Measurements from ENCODE around the gene ENTR1. TPM values are rescaled to one million over a fixed set of nuclear protein-coding genes. Genes with fewer than 3 reads are reported as not detected.

Gene ENTR1
- total RNA-seq, 1 donor from 2014 or later: 101 TPM

- no peaks in the 10 kb centered on the region for H3K27me3 Mint-ChIP-seq
- intact Hi-C loops (cut with micrococcal nuclease): loop anchor here (1.0 to 5.0 kb wide), 11 partner anchors 21 to 403 kb away; partner anchors contain the start of genes GPSM1, INPP5E, QSOX2 and SEC16A
- no peak for TF ChIP-seq CTCF (IDR thresholded peaks at IDR 0.05)
- H3K9me3 Mint-ChIP-seq: no peaks in the 10 kb centered on the region
- H3K27ac Mint-ChIP-seq: no peak overlapping the region
- ATAC-seq (ENCODE audit: low read depth) (no peak), DNase-seq (no peak)
- H3K4me3 Mint-ChIP-seq: peak overlapping the region; percentile 28
- peaks cover 9% of the 10 kb centered on the region for H3K4me1 Mint-ChIP-seq
- H3K36me3 Mint-ChIP-seq (ENCODE audit: low read depth): peaks cover 20% of the 10 kb centered on the region
- ChIA-PET POLR2A (interaction anchor here (0.7 to 2.4 kb wide), 13 partner anchors 17 to 254 kb away, joined by 3 to 19 read pairs (median 5); partner anchors contain the start of genes ENTR1, PMPCA and SNAPC4), CTCF (interaction anchor here (1.0 to 1.7 kb wide), 4 partner anchors 27 to 53 kb away, joined by 3 to 8 read pairs (median 4); no protein-coding TSS in a partner anchor)
These were observed 46.3 kb downstream of the ENTR1 start for GRCh38 chr9:136363949-136364748.

- POLR2A ChIA-PET: interaction anchor here (0.6 to 2.4 kb wide), 24 partner anchors 9 to 456 kb away, joined by 3 to 19 read pairs (median 4); partner anchors contain the start of genes CAMSAP1, ENTR1, PMPCA and SNAPC4
- Mint-ChIP-seq H3K27ac (peak within 1 kb of the TSS; percentile 87), H3K4me1 (peaks cover 9% of the 10 kb centered on the region), H3K36me3 (ENCODE audit: low read depth) (peaks cover 20% of the 10 kb centered on the region), H3K9me3 (no peaks in the 10 kb centered on the region), H3K27me3 (no peaks in the 10 kb centered on the region), H3K4me3 (peak within 1 kb of the TSS; percentile 86)
- DNase-seq (peak; percentile 90), ATAC-seq (ENCODE audit: low read depth) (peak; percentile 92)
- intact Hi-C loops (cut with micrococcal nuclease): loop anchor here (1.0 to 5.0 kb wide), 11 partner anchors 21 to 402 kb away; partner anchors contain the start of genes GPSM1, INPP5E, QSOX2 and SEC16A
- CTCF ChIA-PET: interaction anchor here (0.9 to 1.7 kb wide), 6 partner anchors 28 to 241 kb away, joined by 3 to 8 read pairs (median 3); no protein-coding TSS in a partner anchor
- peak; percentile 84 for TF ChIP-seq CTCF (IDR thresholded peaks at IDR 0.05)
These were observed 47.1 kb downstream of the ENTR1 start, which contains the start of gene DNLZ for GRCh38 chr9:136363106-136363948. Gene DNLZ (minus strand): TSS chr9:136363744. CDS start chr9:136363714, 30 bp downstream.

- no peaks in the 10 kb centered on the region for H3K9me3 Mint-ChIP-seq
- peaks cover 20% of the 10 kb centered on the region for H3K36me3 Mint-ChIP-seq (ENCODE audit: low read depth)
- intact Hi-C loops (cut with micrococcal nuclease): loop anchor here (2.0 to 5.0 kb wide), 4 partner anchors 20 to 176 kb away; partner anchors contain the start of genes GPSM1 and INPP5E
- no peak for TF ChIP-seq CTCF (IDR thresholded peaks at IDR 0.05)
- ChIA-PET POLR2A (interaction anchor here (0.6 to 2.4 kb wide), 19 partner anchors 9 to 455 kb away, joined by 3 to 19 read pairs (median 5); partner anchors contain the start of genes CAMSAP1, ENTR1, PMPCA and SNAPC4), CTCF (interaction anchor here (0.9 to 1.7 kb wide), 3 partner anchors 39 to 240 kb away, joined by 3 to 8 read pairs (median 4); no protein-coding TSS in a partner anchor)
- ATAC-seq (ENCODE audit: low read depth) (no peak), DNase-seq (no peak)
- peak overlapping the region; percentile 30 for H3K27ac Mint-ChIP-seq
- H3K27me3 Mint-ChIP-seq: no peaks in the 10 kb centered on the region
- peaks cover 9% of the 10 kb centered on the region for H3K4me1 Mint-ChIP-seq
- no peak overlapping the region for H3K4me3 Mint-ChIP-seq
These were observed 48.0 kb downstream of the ENTR1 start for GRCh38 chr9:136362450-136362784.

DNA sequence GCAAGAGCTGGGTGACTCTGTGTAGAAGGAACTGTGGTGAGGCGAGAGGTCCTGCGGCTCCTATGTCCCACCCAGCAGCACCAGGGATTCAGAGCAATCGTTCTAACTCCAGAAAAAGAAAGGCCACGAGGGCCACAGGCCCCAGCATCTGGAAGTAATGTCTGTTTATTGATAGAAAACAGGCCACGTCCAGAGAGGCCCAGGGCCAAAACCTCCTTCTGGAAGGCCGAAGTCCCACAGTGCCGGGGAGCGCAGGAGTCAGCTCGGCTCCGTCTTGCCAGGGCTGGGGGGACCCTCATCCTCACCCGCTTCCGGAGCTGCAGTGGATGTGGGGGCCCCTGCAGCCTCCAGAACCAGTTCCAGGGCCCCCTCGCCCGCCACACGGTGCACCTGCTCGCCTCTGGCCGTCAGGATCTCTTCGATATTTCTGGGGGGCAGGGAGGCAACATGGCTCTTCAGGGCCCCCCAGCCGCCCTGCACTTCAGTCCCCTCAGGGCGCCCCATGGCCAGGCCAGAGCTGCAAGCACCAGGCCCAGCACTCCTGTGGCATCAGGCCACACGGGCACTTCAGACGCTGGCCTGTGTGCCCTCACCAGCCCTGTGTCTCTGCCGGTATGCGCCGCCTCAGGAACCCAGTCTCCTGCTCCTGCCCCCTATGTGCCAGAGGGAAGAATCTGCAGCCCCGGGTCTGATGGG lies 48.5 kb downstream of the ENTR1 start:
- Mint-ChIP-seq H3K9me3 (no peaks in the 10 kb centered on the region), H3K4me3 (no peak overlapping the region), H3K36me3 (ENCODE audit: low read depth) (peaks cover 20% of the 10 kb centered on the region), H3K27ac (peak overlapping the region; percentile 53), H3K27me3 (no peaks in the 10 kb centered on the region), H3K4me1 (peaks cover 9% of the 10 kb centered on the region)
- no peak for TF ChIP-seq CTCF (IDR thresholded peaks at IDR 0.05)
- CTCF ChIA-PET: no interaction called here
- intact Hi-C loops (cut with micrococcal nuclease): loop anchor here (2.0 to 5.0 kb wide), 4 partner anchors 19 to 177 kb away; partner anchors contain the start of genes GPSM1 and INPP5E
- ATAC-seq (ENCODE audit: low read depth): no peak
- DNase-seq: no peak
- POLR2A ChIA-PET: interaction anchor here (2.4 kb wide), 1 partner anchor 48 kb away, joined by 19 read pairs; the partner anchor contains the start of genes ENTR1 and PMPCA

Data from activated B cell treated with CpG ODN at 0.5 μM for 24 hours (primary cell).